HG02840 (cell line): Measurements from ENCODE around the gene DNAJC11.

Experiments
- ATAC-seq: cut with Tn5 transposase; IDR thresholded peaks from one replicate; pipeline ENCODE4 v1.9.1; 2021; ENCODE audit warnings: mild to moderate bottlenecking, moderate library complexity, moderate number of reproducible peaks; ENCODE audit not compliant: unreplicated experiment, low FRiP score

The DNAJC11 gene

DNA sequence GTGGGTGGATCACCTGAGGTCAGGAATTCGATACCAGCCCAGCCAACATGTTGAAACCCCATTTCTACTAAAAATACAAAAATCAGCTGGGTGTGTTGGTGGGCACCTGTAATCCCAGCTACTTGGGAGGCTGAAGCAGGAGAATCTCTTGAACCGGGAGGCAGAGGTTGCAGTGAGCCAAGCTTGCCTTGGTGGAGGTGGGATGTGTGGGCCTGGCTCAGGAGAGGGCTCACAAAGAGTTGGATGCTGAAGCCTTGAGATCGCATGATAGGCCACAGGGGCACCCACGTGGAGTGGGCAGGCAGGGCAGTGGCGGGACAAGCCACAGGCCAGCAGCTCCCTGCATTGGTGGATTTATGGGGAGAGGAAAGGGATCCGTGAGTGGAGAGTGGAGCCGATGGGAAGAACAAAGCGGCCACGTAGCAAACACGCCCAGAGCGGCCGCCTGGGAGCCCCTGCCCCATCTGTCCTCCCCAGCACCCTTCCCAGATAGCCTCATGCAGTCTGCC, 72.6 kb downstream of the DNAJC11 start:
- no peak for ATAC-seq

DNA sequence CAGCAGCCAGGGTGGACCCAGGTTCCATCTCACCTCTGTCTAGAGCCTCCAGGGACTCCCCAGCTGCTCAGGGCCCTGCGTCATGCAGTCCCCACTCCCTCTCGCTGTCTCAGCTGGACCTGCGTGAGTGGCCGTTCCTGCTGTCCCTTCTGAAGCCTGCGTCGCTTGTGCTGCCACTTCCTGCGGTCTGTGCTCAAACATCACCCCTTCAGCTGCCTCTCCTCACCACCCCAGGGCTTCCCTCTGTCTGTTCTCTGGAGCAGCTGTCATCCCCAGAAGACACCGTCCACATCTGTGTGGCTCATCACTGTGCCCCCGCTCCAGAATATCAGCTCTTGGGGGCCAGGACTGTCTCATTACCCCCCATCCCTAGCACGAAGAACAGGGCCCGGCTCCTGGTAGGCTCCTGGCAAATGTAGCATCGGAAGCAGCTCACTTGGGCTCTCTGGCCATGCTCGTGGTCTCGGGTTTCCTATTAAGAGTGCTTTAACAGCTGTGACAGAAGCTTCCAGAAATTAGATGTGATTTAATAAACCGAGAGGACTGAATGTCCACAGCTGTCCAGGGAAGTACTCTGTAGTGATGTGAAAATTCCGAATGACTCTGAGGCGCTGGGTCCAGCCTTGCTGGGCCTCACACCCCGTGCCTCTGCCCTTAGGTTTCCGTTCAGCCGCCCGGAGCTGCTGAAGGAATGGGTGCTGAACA, 73.6 kb downstream of the DNAJC11 start:
- no peak for ATAC-seq

DNA sequence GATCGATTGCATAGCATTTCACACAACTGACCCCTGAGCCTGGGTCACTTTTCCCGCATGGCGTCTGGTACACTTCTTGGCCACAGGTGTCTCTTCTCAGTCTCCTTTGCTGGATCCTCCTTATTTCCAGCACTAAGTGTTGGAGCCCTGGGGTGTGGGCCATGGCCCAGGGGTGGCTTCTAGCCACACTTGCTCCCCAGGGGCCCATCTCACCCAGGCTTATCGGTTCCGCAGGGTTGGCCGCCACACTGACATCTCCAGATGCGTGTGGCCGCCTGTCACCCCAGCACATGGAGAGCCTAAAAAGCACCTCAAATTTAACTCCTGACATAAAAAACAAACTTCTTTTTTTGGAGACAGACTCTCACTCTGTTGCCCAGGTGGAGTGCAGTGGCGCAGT, 74.6 kb downstream of the DNAJC11 start:
- ATAC-seq: no peak

DNA sequence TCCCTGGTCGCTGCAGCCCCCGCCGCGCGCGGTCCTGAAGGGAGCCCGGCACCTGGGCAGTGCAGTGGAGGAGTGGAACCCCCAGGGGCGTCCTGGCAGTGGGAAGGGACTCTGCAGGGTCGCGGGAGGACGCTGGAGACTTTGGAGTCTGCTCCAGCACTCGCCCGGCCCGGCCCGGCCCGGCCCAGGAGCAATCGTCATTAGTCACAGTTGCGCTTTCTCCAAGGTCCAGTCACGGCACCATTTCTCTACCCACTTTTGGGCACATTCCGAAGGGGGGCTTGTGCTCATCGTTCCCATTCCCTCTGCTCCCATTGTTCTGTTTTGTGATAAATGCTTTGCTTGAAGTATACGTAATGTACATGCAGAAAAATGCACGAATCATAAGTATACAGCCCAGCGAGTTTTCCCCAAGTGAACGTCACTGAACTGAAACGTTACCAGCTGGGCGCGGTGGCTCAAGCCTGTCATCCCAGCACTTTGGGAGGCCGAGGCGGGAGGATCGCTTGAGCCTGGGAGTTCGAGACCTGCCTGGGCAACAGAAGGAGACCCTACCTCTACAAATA, 75.9 kb downstream of the DNAJC11 start:
- ATAC-seq: peak; percentile 21

DNA sequence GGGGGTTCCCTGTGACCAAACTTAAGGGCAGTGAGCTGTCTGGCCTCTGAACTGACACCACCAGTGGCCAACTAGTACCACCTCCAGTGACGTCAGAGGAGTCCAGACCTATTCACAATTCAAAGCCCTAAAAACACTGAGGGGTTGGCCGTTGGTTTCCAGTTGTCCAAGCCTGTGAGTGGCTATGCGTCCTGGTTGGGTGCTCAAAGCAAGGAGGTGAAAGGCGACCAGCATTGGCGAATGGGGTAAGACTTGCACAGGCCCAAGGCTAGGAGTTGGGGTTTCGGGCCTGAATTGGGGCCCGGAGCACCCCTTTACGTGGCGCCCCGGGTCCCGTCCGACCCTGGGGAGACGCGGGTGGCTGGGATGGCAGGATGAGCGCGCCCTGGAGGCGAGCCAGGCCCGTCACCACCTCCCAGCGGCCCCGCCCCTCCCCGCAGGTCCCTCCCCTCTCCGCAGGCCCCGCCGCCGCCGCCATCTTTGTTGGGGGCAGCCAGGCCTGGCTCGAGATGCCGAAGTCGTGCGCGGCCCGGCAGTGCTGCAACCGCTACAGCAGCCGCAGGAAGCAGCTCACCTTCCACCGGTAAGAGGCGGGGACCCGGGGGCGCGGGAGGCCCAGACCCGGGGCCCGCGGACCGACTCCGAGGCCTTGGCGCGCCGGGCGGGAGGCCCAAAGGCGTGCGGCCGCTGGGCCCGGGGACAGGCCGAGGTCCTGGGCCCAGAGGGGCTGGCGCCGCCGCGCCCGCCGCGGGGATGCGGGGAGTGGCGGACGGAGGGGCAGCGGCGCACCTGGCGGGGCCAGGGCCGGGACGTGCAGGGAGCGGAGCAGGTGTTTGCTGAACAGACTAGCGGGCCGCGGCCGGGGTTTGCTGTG, 76.7 kb downstream of the DNAJC11 start, which contains the start of gene THAP3:
TSS of gene THAP3 (plus strand) at position 159 of the 874 bp plus-strand sequence. CDS start at position 510, 351 bp downstream.
- peak; percentile 79 for ATAC-seq

DNA sequence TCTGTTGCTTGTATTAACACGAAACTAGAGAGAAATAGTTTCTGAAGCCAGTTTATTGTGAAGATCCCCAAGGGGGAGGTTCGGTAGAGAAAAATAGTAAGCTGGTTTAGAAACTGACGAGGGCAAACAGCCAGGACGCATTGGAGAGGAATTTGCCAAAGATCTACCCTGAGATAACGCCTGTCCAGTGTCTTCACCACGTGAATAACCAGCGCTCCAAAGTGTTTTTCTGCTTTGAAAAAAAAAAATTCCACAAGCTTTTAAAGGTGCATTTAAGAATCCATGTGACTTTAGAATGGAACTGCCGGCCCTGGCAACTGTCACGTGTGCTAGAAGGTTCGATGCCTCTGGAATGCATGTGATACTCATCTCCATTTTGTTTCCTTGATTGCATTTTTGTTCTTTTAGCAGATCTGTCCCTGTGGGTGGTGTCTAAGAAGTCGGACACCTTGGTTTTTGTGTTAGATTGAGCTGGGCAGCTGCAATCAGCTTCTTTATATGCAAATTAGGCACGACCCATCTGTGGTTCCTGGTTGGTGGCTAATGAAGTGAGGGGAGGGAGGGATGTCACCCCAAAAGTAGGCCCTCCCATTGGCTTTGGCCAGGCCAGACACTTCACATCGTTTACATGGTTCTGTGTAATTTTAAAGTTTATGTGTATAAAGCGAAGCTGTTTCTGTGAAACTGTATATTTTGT, 78.2 kb downstream of the DNAJC11 start:
- no peak for ATAC-seq

DNA sequence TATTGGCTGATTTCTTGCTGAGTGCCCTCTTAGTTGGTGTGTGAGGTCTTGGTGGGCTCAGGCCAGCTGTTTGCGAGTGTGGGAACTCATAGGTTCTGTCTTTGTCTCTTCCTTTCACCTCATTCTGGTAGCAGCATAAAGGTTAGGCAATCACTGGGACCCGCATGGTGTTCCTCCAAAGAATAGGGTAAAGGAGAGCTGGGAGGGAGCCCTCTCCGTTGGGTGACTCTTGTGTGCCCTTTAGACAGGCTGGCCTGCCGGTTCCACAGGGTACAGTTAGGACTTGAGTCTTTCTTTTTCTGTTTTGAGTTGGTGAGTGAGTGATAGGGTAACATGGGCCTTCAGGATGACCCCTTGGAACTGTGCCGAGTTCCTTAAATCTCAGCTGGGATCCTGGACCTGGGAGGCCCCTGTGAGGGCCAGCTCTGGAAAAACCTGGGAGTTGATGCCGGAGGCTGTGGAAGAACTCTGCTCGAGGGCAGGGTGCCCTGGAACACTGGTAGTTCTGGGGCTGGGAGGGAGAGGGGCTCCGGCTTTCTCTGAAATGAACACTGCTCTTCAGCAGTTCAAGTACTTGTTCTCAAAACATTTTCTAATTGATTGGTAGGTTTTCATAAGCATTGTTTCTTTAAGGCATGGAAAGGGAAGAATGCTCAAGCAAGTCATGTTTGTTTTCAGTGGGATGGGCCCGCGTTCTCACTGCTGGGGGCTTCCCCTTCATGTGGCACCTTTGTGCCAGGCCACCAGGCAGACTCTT, 79.0 kb downstream of the DNAJC11 start:
- ATAC-seq: no peak

DNA sequence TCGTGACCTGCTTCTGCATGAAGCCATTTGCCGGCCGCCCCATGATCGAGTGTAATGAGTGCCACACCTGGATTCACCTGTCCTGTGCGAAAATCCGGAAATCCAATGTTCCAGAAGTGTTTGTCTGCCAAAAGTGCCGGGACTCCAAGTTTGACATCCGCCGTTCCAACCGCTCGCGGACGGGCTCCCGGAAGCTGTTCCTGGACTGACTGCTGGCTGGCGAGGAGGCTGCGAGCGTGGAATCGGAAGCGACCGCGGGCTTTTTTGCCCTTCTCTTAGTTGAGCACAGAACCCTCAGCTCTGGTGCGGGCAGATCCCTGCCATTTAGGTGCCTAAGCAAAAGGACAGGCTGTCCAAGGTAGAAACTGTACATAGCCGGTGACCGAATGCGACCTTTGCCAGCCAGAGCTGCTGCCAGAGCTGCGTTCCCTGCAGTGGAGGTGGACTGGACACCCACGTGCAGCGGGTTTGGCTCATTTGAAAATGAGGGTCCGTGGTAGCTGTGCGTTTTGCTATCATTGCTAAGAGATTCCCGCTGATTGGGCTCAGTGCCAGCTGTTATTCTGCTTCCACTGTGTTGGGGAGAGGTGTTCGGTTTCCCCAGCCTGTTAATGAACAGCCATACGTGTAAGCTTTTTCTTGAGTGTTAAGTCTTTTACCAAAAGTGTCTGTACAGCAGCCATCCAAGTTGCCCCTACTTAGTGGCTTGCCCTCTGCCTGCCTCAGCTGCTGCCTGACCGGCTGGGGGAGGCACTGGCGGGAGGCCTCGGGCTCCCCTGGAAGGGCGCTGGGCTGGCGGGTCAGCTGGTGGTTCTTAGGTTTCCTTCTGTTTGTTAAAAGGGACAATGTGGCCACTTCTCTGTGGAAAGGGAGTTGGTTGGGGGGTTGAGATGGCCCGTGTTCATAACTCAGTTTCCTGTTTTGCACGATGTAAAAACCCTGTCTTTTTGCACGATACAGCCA, 79.9 kb downstream of the DNAJC11 start:
- no peak for ATAC-seq

DNA sequence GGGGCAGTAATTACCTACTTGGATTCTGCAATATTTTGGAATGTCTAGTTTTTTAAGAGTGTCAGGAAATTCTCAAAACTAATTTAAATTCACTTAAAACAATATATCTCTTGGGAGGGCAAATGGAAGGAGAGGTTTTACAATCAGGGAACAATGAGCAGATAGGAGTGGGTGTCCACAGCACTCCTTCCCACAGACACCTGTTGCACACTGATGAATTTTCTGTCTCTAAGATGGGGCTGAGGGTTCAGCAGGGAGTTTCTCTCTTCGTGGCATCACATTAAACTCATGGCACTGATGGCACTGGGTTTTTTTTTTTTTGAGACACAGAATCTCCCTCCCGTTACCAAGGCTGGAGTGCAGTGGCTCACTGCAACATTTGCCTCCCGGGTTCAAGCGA, 82.6 kb downstream of the DNAJC11 start:
- no peak for ATAC-seq

DNA sequence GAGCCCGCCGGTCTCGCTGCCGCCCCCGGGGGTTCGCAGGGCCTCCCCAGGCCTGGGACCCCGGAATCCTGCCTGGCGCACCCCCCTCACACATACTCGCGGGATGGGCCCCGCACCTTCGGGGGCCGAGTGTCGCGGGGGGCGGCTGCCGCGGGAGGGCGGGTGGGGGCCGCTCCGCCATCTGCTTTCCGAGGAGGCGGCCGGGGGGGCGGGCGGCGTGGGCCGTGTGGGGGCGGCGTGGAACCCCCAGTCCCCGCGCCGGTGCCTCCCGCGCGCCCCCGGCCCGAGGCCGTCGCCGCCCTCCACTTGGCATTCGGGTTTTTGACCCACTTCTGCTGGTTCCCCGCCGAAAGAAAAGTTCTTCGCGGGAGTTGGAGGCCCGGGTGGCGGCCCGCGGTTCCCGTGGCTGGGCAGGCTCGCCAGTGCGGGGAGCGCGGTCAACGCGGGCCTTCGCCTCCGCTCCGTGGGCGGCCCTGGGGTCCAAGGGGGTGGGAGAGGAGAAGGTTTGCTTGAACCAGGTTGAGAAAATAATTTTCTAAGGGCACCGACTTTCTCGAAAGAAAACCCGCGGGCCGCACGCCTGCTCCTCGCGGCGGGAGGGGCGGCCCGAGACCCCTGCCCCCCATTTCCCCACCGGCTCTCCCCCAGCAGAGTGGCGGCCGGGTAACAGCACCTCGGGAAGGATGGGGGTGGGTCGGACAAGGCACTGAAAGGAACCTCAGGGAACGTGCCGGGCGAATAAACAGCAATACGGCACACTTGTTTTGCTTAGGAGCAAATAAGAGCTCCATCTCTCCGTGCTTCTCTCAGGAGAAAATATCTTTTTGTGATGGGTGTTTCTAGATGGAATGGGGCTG, 86.5 kb downstream of the DNAJC11 start:
- ATAC-seq: no peak

DNA sequence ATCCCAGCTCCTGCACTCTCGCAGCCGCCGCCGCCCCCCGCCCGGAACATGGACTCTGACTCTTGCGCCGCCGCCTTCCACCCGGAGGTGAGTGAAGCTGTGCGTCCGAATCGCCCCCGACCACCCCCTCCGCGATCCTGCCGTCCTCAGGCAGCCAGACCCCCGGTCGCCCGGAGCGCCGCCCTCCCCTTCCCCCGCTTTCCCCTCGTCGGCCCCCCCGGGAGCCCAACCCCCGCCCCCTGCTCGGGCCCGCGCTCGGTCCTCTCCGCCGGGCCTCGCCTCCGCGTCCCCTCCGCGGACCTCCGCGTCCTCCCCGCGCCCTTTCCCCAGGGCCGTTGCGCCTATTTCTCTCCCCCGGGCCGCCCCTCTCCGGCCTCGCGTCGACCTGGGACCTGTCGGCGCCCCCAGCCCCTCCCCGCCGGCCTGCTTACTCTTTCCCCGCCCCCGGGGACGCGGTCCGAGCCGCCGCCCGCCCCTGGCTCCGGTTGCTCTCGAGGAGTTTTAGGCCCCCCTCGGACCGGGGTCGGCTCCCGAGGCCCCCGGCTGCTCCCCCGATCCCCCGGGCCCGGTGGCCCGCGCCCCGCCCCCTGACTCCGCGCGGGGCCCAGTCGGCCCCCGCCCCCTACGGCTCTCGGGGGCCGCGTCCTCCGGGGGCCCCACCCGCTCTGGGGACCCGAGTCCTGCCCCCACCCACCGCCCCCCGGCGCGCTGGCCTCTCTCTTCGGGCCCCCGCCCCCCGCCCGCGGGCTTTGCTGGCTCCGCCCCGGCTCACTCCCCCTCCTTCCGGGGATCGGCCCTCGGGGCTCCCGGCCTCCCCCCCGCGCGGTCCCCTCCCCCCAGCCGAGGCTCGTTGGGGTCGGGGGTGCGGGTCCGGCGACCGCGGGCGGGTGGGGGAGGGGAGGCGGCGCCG, 87.3 kb downstream of the DNAJC11 start:
- no peak for ATAC-seq

DNA sequence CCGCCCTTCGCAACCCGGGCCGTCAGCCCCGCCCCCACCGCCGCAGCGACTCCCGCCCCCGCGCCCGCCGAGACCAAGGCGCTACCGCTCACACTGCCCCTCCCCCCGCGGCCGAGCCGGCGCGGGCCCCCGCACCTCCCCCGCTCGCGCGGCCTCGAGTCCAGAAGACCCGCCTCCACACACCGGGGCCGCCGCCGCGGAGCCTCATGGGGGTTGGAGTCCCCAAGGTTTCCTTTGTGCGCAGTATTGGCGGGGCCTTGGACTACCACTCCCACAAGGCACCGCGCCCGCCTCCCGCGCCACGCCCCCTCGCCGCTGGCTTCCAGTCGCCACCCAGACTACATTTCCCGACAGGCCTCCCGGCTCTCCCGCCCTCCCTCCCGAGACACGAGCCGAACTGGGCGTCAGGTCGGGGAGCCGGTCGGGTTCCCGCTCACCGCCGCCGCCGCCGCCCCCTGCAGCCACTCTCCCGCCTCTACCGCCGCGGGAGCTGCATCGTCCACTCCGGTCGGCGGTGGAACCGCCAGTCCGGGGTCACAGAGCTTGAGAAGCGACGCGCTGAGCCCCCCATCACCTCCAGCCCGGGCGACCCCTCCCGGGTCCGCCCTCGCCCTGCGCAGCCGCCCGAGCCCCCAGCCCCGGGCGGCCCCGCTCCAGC, 88.1 kb downstream of the DNAJC11 start, which contains the start of gene PHF13:
TSS of gene PHF13 (plus strand) at position 371 of the 658 bp plus-strand sequence. CDS start 336 bp downstream, outside the sequence.
- ATAC-seq: peak; percentile 90

DNA sequence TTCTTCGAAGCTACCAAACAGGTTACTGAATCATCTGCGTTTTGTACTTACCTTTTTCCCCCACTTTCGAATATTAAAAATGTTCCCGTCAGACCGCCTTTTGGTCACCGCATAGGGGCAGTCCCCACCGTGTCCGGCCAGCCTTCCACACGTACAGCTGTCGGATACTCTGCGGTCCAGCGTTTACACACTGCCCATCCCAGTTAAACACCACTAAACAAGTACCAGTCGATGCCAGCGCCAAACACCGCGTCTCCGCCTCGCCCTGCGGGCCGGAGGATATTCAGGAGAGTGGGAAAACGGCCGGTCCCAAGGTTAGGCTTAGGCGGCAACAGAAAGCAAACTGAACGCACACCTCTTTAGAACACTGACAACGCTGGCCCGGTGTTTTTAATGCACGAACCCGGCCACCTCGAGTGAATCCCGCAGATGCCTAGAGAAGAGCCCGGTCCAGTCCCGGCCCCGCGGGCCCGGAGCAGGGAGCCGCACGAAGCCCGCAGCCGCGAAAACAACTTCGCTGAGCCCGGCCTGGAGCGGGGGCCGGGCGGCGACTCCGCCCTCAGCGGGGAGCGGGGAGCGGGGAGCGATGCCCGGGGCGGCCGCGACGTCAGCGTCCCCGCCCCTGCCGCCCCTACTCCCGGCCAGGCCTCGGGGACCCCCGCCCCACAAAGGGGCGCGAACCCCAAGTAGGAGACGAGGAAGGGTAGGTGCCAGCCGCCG, 88.8 kb downstream of the DNAJC11 start:
- no peak for ATAC-seq

DNA sequence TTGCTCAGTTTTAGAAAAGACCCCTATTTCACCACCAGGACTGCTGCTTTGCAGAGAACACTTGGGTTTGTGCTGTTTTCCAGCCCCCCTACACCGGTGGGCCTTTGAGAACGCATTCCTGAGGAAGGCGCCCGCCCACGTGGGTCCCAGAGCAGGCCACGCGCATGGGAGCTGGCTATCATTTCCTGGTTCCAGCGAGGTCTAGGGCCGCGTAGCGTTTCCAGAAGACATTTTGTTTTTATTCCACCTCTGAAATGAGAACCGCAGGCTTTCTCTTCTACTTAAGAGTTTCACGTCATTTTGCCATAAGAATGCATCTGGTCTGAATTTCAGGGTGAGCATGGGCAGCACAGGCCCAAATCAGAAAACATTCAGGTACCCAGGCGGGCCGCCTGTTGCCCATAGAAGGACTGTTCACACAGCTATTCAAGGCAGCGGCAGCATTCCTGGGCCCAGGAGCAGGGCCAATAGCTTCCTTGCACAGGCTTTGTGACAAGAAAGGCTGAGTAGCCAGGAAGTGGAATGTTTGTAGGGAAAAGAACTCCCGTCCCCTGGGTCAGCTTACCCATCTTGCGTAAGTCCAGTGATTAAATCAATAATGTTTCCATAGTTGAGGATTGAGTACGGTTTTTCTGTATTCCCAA, 97.6 kb downstream of the DNAJC11 start:
- ATAC-seq: no peak
